Mesodermal cell (in vitro differentiated cells): Measurements from ENCODE around the gene BACE1.
"Not testable (repeated sequence)": the region's sequence is repeated elsewhere in the genome, so short reads cannot be mapped to it uniquely, and the experiment has no call there.

Experiments used
- H3K27ac ChIP-seq: 2 replicates; pipeline ENCODE4 v1.7.0; 2013; ENCODE audit warnings: mild to moderate bottlenecking, low read depth, low read length, moderate library complexity; ENCODE audit not compliant: severe bottlenecking
- H3K36me3 ChIP-seq: 2 replicates; pipeline ENCODE4 v1.7.1; 2013; ENCODE audit warnings: mild to moderate bottlenecking, low read length, moderate library complexity; ENCODE audit not compliant: control insufficient read depth, insufficient read depth
- H3K4me1 ChIP-seq: one replicate; pipeline ENCODE4 v1.7.1; 2013; ENCODE audit warnings: mild to moderate bottlenecking, low read length; ENCODE audit not compliant: insufficient read depth, control insufficient read depth, poor library complexity, severe bottlenecking
- H3K4me3 ChIP-seq: 2 replicates; pipeline ENCODE4 v1.7.0; 2013; ENCODE audit warnings: low read length, control low read depth, mild to moderate bottlenecking; ENCODE audit not compliant: insufficient read depth, poor library complexity, severe bottlenecking; ENCODE audit errors: extremely low read depth
- H3K9me3 ChIP-seq: 2 replicates; pipeline ENCODE4 v1.7.1; 2013; ENCODE audit warnings: mild to moderate bottlenecking, low read length, moderate library complexity; ENCODE audit not compliant: control insufficient read depth
- WGBS, 2 experiments: methylation state at CpG; one replicate each; pipeline ENCODE4 v1.1.5; 2013; ENCODE audit warnings: missing lambda C conversion rate in 2 of 2; ENCODE audit not compliant: insufficient coverage in 2 of 2; 5-methylcytosine and 5-hydroxymethylcytosine counted together

Gene BACE1

GRCh38 chr11:117328375-117329010, 12.4 kb upstream of the BACE1 start:
- Histone ChIP-seq H3K9me3 (no peaks in the 10 kb centered on the region), H3K27ac (peak overlapping the region; percentile 85)

GRCh38 chr11:117327567-117328374, 11.7 kb upstream of the BACE1 start, which contains the start of gene CEP164:
TSS of gene CEP164 (plus strand) at chr11:117327854. CDS start at chr11:117338587, 10,733 bp downstream.
- H3K27ac ChIP-seq = peak within 1 kb of the TSS; percentile 85
- peaks cover 5% of the 10 kb centered on the region for H3K4me1 ChIP-seq
- 0 to 1% methylated on average over 46 to 48 of the region's 64 CpGs for WGBS, 2 experiments

More at GRCh38 chr11:117328375-117329010, 12.4 kb upstream of the BACE1 start:
- WGBS, 2 experiments = 24 to 31% methylated on average over 13 to 14 of the region's 15 CpGs
- Histone ChIP-seq H3K4me3 (peak overlapping the region; percentile 72), H3K36me3 (no peaks in the 10 kb centered on the region), H3K4me1 (peaks cover 5% of the 10 kb centered on the region)

GRCh38 chr11:117327255-117327566, 11.2 kb upstream of the BACE1 start:
- peak overlapping the region; percentile 72 for H3K4me3 ChIP-seq
- H3K36me3 ChIP-seq, H3K27ac ChIP-seq, H3K4me1 ChIP-seq, H3K9me3 ChIP-seq: not testable (repeated sequence)
- WGBS, 2 experiments = 6 to 8% methylated on average over 2 of the region's 5 CpGs

More at GRCh38 chr11:117327567-117328374, 11.7 kb upstream of the BACE1 start, which contains the start of gene CEP164:
- Histone ChIP-seq H3K9me3 (no peaks in the 10 kb centered on the region), H3K36me3 (no peaks in the 10 kb centered on the region), H3K4me3 (peak within 1 kb of the TSS; percentile 72)

DNA sequence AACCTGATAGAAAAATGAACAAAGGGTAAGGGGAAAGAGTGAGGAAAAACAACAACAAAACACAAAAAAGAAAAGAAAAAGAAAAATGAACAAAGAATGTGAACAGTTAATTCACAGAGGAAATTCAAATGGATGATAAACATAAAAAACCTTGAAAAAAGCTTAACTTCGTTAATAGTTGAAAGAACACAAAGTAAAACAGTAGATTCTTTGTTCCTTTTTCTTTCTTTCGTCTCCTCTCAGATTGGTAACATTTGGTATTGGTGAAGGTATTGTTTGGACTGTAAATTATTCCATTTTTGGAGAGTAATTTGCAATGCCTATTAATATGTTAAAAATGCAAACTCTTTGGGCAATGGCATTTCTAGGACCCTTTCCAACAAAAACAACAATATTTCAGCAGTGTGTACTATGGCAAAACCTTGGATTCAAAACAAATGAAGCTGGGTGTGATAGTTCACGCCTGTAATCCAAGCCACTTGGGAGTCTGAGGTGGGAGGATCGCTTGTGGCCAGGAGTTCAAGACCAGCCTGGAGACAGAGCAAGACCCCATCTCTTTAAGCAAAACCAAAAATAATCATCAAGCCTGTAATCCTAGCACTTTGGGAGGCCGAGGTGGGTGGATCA, 3.3 kb upstream of the BACE1 start:
- no peak overlapping the region for H3K27ac ChIP-seq
- H3K9me3 ChIP-seq = no peaks in the 10 kb centered on the region
- H3K4me1 ChIP-seq = peaks cover 12% of the 10 kb centered on the region
- H3K36me3 ChIP-seq = no peaks in the 10 kb centered on the region
- 86 to 90% methylated on average over 1 to 2 of the region's 5 CpGs for WGBS, 2 experiments
- no peak overlapping the region for H3K4me3 ChIP-seq

DNA sequence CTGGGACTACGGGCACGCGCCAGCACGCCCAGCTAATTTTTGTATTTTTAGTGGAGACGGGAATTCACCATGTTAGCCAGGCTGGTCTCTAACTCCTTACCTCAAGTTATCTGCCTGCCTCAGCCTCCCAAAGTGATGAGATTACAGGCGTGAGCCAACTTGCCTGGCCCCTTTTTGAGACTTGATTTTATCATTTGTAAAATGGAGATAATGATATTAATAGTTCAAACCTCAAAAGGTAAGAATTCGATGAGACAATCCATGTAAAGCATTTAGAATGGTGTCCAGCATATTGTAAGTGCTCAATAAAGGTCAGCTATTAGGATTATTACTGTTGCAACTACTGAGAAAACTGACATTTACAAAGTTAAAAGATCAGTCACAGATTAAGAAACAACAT, 2.7 kb upstream of the BACE1 start:
- WGBS, 2 experiments = 91 to 95% methylated on average over 6 to 7 of the region's 7 CpGs
- H3K27ac ChIP-seq = no peak overlapping the region
- no peaks in the 10 kb centered on the region for H3K36me3 ChIP-seq

GRCh38 chr11:117315285-117316196, 515 bp downstream of the BACE1 start:
- Histone ChIP-seq H3K4me3 (peak overlapping the region; percentile 68), H3K27ac (no peak overlapping the region), H3K4me1 (peaks cover 13% of the 10 kb centered on the region), H3K9me3 (no peaks in the 10 kb centered on the region), H3K36me3 (no peaks in the 10 kb centered on the region)
- 4 to 5% methylated on average over 34 to 56 of the region's 62 CpGs for WGBS, 2 experiments

More for the DNA sequence above, 2.7 kb upstream of the BACE1 start:
- no peak overlapping the region for H3K4me3 ChIP-seq
- H3K9me3 ChIP-seq = no peaks in the 10 kb centered on the region
- peaks cover 13% of the 10 kb centered on the region for H3K4me1 ChIP-seq

DNA sequence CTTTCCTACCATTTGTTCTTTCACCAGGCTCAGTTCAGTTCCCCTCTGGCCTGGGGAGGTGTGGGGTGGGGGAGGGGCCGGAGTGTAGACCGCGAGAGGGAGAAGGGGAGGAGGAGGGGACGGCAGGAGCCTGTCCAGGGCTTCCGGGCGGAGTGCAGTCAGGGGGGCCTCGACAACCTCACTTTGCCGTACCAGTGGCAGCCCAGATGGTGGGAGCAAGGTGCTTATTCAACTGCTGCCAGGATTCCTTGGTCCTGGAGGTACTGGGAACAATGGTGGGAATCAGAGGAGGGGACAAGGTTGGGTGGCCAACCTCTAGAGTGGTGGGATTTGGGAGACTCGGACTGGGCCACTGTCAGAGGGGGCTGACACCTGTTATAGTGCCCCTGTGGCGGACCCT, 1.2 kb downstream of the BACE1 start:
- peaks cover 13% of the 10 kb centered on the region for H3K4me1 ChIP-seq
- H3K27ac ChIP-seq = no peak overlapping the region
- H3K9me3 ChIP-seq = no peaks in the 10 kb centered on the region
- H3K36me3 ChIP-seq = no peaks in the 10 kb centered on the region
- WGBS, 2 experiments = 11 to 18% methylated on average over 6 to 7 of the region's 10 CpGs
- peak overlapping the region; percentile 68 for H3K4me3 ChIP-seq

DNA sequence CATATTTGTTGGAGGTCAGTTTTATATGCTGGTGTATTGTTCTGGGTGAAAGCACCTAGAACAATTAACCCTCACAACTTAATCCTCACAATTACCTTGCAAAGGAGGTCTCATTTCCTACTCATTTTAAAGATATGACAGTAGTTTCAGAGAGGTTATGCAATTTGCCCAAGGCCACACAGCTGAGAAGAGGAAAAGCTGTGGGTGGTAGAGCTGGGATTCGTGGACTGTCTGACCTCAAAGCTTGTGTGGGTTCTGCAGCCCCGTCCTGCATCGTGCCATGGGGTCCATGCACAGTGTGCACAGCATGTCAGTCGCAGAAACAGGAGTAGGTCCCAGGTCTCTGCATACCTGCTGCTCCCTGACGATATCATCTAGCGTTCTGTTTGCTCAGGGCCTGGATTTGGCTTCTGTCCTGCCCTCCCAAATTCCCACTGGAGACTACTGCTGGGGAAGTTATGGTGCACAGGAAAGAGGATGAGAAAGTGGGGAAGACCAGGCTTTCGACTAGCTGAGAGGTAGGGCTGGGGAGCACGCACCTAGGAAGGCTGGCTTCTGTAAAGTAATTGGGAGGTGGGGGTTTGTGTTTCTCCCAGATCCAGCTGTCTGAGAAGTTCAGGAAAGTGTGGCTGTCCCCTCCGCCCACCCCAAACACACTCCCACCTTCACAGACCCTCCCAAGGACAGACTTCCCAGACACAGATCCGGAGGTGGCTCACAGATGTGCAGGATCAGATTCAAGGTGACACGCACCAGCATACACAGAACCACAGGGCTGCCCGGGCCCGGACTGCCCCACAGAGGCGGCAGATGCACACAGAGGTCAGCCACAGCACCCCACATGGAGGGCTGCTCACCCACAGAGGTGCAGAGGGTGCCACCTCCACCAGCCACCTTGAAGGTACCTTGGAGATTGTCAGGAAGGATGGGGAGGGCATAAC, 2.0 kb downstream of the BACE1 start:
- Histone ChIP-seq H3K27ac (no peak overlapping the region), H3K4me1 (peaks cover 13% of the 10 kb centered on the region), H3K9me3 (no peaks in the 10 kb centered on the region), H3K4me3 (peak overlapping the region; percentile 68), H3K36me3 (no peaks in the 10 kb centered on the region)
- WGBS, 2 experiments = 75 to 78% methylated on average over 10 to 13 of the region's 14 CpGs

GRCh38 chr11:117313091-117313490, 3.0 kb downstream of the BACE1 start:
- Histone ChIP-seq H3K9me3 (no peaks in the 10 kb centered on the region), H3K36me3 (no peaks in the 10 kb centered on the region)
- 89 to 96% methylated on average over 4 to 5 of the region's 5 CpGs for WGBS, 2 experiments

More at GRCh38 chr11:117313091-117313490, 3.0 kb downstream of the BACE1 start:
- Histone ChIP-seq H3K4me3 (no peak overlapping the region), H3K27ac (no peak overlapping the region), H3K4me1 (peaks cover 13% of the 10 kb centered on the region)
